Activated CD4-positive, alpha-beta T cell treated with anti-CD3 and anti-CD28 coated beads, Interleukin-2, amount 10 ng/mL, durations not matched to agents 24 days and 14 days (primary cell): ENCODE results near the gene PTPN7. TPM values are rescaled to one million over a fixed set of nuclear protein-coding genes. Genes with fewer than 3 reads are reported as not detected.
"Not testable (repeated sequence)": the region's sequence is repeated elsewhere in the genome, so short reads cannot be mapped to it uniquely, and the experiment has no call there.

Experiments
- DNase-seq: peaks from one replicate; pipeline ENCODE4 v3.0.0; 2022
- H3K27ac Mint-ChIP-seq: one replicate; pipeline ENCODE4 v1.8.0; 2022; ENCODE audit warnings: mild to moderate bottlenecking, mixed read lengths
- H3K27me3 Mint-ChIP-seq: one replicate; pipeline ENCODE4 v1.8.0; 2022; ENCODE audit warnings: mixed read lengths
- H3K36me3 Mint-ChIP-seq: one replicate; pipeline ENCODE4 v1.8.0; 2022; ENCODE audit warnings: low read depth, mild to moderate bottlenecking, mixed read lengths
- H3K4me1 Mint-ChIP-seq: one replicate; pipeline ENCODE4 v1.8.0; 2021; ENCODE audit warnings: mixed read lengths
- H3K4me3 Mint-ChIP-seq: one replicate; pipeline ENCODE4 v1.8.0; 2022; ENCODE audit warnings: mild to moderate bottlenecking, moderate library complexity, mixed read lengths
- H3K9me3 Mint-ChIP-seq: one replicate; pipeline ENCODE4 v1.8.0; 2021; ENCODE audit warnings: mixed read lengths
- intact Hi-C: fragments of 100-400 bp; cut with micrococcal nuclease; formaldehyde crosslinking; loops from one replicate; pipeline ENCODE4 v1.15.1; 2023
- total RNA-seq: library from RNA; stranded (reverse); gene quantifications from 2 replicates; pipeline ENCODE4 v1.2.3, GENCODE V29; 2022

PTPN7 gene
- total RNA-seq, 1 donor from 2014 or later = 478 TPM

- Mint-ChIP-seq H3K27me3 (no peaks in the 10 kb centered on the region), H3K4me3 (peak overlapping the region; percentile 99), H3K27ac (peak overlapping the region; percentile 54), H3K4me1 (peaks cover 57% of the 10 kb centered on the region), H3K36me3 (peaks cover 82% of the 10 kb centered on the region), H3K9me3 (no peaks in the 10 kb centered on the region)
- intact Hi-C loops = no loop called here
- DNase-seq = no peak
Observed at GRCh38 chr1:202156590-202156989, 3.8 kb downstream of the PTPN7 start.

DNA sequence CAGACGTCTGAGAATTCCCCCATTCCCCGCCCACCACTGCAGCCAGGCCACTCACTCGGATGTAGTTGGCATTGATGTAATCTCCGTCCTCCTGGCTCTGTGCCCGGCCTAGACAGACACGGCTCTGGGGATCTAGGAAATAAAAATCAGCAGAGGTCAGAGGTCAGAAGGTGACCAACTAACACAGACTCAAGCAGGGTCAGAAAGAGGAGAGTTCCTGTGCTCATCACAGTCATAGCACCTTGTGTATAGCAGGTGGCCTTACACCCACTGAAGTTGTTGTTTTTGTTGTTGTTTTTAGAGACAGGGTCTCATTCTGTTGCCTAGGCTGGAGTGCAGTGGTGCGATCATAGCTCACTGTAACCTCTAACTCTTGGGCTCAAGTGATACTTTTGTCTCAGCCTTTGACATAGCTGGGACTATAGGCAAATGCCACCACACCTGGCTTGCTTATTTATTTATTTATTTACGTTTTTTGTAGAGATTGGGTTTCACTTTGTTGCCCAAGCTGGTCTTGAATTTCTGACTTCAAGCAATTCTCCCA is 4.9 kb downstream of the PTPN7 start:
- intact Hi-C loops = no loop called here
- Mint-ChIP-seq H3K27me3 (no peaks in the 10 kb centered on the region), H3K9me3 (no peaks in the 10 kb centered on the region), H3K4me1 (peaks cover 53% of the 10 kb centered on the region), H3K27ac (peak overlapping the region; percentile 48), H3K4me3 (peak overlapping the region; percentile 63), H3K36me3 (peaks cover 89% of the 10 kb centered on the region)
- DNase-seq = no peak

GRCh38 chr1:202154766-202155477 is 5.5 kb downstream of the PTPN7 start:
- DNase-seq = peak; percentile 86
- Mint-ChIP-seq H3K36me3 (peaks cover 90% of the 10 kb centered on the region), H3K4me3 (peak overlapping the region; percentile 63), H3K9me3 (no peaks in the 10 kb centered on the region), H3K4me1 (peaks cover 52% of the 10 kb centered on the region), H3K27me3 (no peaks in the 10 kb centered on the region), H3K27ac (peak overlapping the region; percentile 74)
- intact Hi-C loops = no loop called here

GRCh38 chr1:202154148-202154765 is 6.1 kb downstream of the PTPN7 start:
- peaks cover 88% of the 10 kb centered on the region for H3K36me3 Mint-ChIP-seq
- intact Hi-C loops = no loop called here
- H3K9me3 Mint-ChIP-seq = no peaks in the 10 kb centered on the region
- peak overlapping the region; percentile 74 for H3K27ac Mint-ChIP-seq
- peak overlapping the region; percentile 63 for H3K4me3 Mint-ChIP-seq
- no peak for DNase-seq
- peaks cover 48% of the 10 kb centered on the region for H3K4me1 Mint-ChIP-seq
- H3K27me3 Mint-ChIP-seq = no peaks in the 10 kb centered on the region

GRCh38 chr1:202153284-202153683 is 7.1 kb downstream of the PTPN7 start:
- DNase-seq = no peak
- Mint-ChIP-seq H3K4me1 (peaks cover 46% of the 10 kb centered on the region), H3K27me3 (no peaks in the 10 kb centered on the region), H3K9me3 (no peaks in the 10 kb centered on the region), H3K4me3 (no peak overlapping the region), H3K36me3 (peaks cover 88% of the 10 kb centered on the region), H3K27ac (peak overlapping the region; percentile 80)
- intact Hi-C loops = no loop called here

DNA sequence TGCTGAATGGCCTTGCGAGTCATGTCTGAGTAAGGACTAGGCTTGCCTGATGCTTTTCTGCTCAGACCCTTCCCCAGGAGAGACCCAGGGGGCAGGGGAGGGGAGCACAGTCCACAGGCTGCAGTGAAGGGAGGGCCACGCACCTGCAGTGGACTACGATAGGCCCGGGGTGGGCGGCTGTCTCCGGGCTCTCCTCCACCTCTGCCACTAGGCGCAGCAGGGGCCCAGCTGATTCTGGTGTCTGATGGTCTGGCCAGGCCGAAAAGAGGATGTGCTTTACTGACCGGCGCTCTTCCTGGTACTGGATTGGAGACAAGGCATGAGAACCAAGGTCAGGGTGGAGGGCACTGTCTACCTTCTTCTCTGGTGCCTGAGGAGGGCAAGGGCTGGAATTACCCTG is 8.0 kb downstream of the PTPN7 start:
- Mint-ChIP-seq H3K36me3 (peaks cover 86% of the 10 kb centered on the region), H3K27me3 (no peaks in the 10 kb centered on the region), H3K27ac (no peak overlapping the region), H3K9me3 (no peaks in the 10 kb centered on the region), H3K4me3 (no peak overlapping the region), H3K4me1 (peaks cover 37% of the 10 kb centered on the region)
- intact Hi-C loops = no loop called here
- DNase-seq = no peak

DNA sequence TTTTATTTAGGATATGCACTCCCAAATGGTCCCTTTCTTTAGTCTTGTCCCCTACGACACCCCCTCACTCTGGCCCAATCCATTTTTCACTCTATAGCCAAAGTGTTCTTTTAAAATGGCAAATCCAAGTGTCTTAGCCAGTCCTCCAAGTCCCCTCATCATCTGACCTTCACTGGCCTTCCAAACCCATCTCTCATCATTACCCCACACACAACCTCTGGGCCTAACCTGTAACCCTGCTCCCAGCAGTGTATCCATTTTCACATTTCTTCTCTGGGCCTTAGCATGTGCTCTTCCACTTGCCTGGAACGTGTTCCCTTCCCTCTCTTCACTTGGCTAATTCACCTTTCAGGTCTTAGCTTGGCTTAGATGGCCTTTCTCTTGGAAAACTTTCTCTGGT is 9.4 kb downstream of the PTPN7 start:
- Mint-ChIP-seq H3K27me3 (no peaks in the 10 kb centered on the region), H3K4me1 (peaks cover 35% of the 10 kb centered on the region), H3K9me3 (no peaks in the 10 kb centered on the region), H3K4me3 (no peak overlapping the region), H3K36me3 (peaks cover 78% of the 10 kb centered on the region), H3K27ac (peak overlapping the region; percentile 48)
- intact Hi-C loops = no loop called here
- DNase-seq = no peak

DNA sequence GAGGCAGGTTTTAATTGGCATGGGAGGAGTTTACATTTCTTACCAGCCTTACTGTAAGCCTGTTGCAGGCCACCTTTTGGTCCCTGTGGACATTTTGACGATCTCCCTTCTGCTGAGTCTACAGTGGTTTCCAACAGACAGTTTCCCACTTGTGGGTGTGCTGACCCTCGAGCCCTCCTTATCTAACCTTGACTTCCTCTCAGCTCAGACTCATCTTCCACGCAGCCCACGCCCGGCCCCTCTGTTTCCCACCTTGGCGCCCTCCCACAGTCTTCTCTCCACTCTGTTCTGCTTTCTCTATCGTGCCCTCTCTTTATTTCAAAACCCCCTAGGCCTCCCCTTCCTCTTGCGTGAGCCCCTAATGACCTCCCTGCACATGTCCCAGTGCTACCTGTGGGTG is 9.8 kb downstream of the PTPN7 start:
- peaks cover 33% of the 10 kb centered on the region for H3K4me1 Mint-ChIP-seq
- no peaks in the 10 kb centered on the region for H3K27me3 Mint-ChIP-seq
- H3K9me3 Mint-ChIP-seq = no peaks in the 10 kb centered on the region
- intact Hi-C loops = no loop called here
- H3K27ac Mint-ChIP-seq = peak overlapping the region; percentile 48
- no peak for DNase-seq
- no peak overlapping the region for H3K4me3 Mint-ChIP-seq
- H3K36me3 Mint-ChIP-seq = peaks cover 73% of the 10 kb centered on the region

- Mint-ChIP-seq H3K27ac (no peak overlapping the region), H3K4me1 (peaks cover 32% of the 10 kb centered on the region), H3K36me3 (peaks cover 69% of the 10 kb centered on the region), H3K9me3 (no peaks in the 10 kb centered on the region), H3K27me3 (no peaks in the 10 kb centered on the region), H3K4me3 (no peak overlapping the region)
- DNase-seq = no peak
- intact Hi-C loops = no loop called here
Observed at GRCh38 chr1:202150187-202150586, 10.2 kb downstream of the PTPN7 start.

DNA sequence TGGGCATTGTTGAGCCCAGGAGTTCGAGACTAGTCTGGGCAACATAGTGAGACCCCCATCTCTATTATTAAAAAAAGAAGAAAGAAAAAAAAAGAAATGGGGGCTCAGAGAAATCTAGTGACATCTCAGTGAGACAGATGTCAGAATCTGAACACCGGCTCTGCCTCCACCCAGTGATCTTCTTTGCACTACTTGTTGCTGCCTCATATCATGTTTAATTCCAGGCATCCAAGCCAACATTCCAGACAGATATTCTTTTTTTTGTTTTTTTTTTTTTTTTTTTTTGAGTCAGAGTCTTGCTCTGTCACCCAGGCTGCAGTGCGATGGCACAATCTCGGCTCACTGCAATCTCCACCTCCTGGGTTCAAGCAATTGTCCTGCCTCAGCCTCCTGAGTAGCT is 10.8 kb downstream of the PTPN7 start:
- Mint-ChIP-seq H3K9me3 (no peaks in the 10 kb centered on the region), H3K27me3 (no peaks in the 10 kb centered on the region)
- intact Hi-C loops = no loop called here

GRCh38 chr1:202148391-202148790 is 12.0 kb downstream of the PTPN7 start:
- no peaks in the 10 kb centered on the region for H3K27me3 Mint-ChIP-seq
- no peaks in the 10 kb centered on the region for H3K9me3 Mint-ChIP-seq
- H3K4me1 Mint-ChIP-seq = peaks cover 26% of the 10 kb centered on the region
- peaks cover 56% of the 10 kb centered on the region for H3K36me3 Mint-ChIP-seq
- intact Hi-C loops = no loop called here
- no peak overlapping the region for H3K4me3 Mint-ChIP-seq
- H3K27ac Mint-ChIP-seq = no peak overlapping the region
- DNase-seq = peak; percentile 56

More for the DNA sequence above, 10.8 kb downstream of the PTPN7 start:
- Mint-ChIP-seq H3K36me3 (peaks cover 63% of the 10 kb centered on the region), H3K27ac (no peak overlapping the region), H3K4me1 (peaks cover 27% of the 10 kb centered on the region), H3K4me3 (no peak overlapping the region)
- no peak for DNase-seq

GRCh38 chr1:202146993-202147392 is 13.4 kb downstream of the PTPN7 start:
- Mint-ChIP-seq H3K36me3 (peaks cover 42% of the 10 kb centered on the region), H3K4me3 (no peak overlapping the region), H3K27ac (peak overlapping the region; percentile 51), H3K9me3 (no peaks in the 10 kb centered on the region), H3K27me3 (no peaks in the 10 kb centered on the region), H3K4me1 (peaks cover 30% of the 10 kb centered on the region)
- DNase-seq = no peak
- intact Hi-C loops = no loop called here

- no peak for DNase-seq
- Mint-ChIP-seq H3K27ac (peak overlapping the region; percentile 88), H3K36me3 (peaks cover 39% of the 10 kb centered on the region), H3K27me3 (no peaks in the 10 kb centered on the region), H3K4me3 (peak overlapping the region; percentile 30), H3K9me3 (no peaks in the 10 kb centered on the region), H3K4me1 (peaks cover 32% of the 10 kb centered on the region)
- intact Hi-C loops = no loop called here
Observed at GRCh38 chr1:202146279-202146678, 14.1 kb downstream of the PTPN7 start.

DNA sequence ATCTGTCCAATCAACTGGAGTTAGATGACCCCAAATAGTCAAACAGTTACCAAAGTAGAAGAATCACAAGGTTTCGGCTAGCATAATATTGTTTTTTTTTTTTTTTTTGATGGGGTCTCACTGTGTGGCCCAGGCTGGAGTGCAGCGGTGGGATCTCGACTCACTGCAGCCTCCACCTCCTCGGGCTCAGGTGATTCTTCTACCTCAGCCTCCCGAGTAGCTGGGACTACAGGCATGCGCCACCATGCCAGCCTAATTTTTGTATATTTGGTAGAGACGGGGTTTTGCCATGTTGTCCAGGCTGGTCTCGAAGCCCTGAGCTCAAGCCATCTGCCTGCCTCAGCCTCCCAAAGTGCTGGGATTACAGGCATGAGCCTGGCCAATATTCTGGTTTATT is 14.7 kb downstream of the PTPN7 start:
- peak overlapping the region; percentile 88 for H3K27ac Mint-ChIP-seq
- H3K27me3 Mint-ChIP-seq, DNase-seq, H3K9me3 Mint-ChIP-seq: not testable (repeated sequence)
- peaks cover 33% of the 10 kb centered on the region for H3K36me3 Mint-ChIP-seq
- peaks cover 30% of the 10 kb centered on the region for H3K4me1 Mint-ChIP-seq
- intact Hi-C loops = loop anchor here (1.0 kb wide), 1 partner anchor 15 kb away; the partner anchor contains the start of gene PTPN7
- peak overlapping the region; percentile 93 for H3K4me3 Mint-ChIP-seq
